Gastroesophageal sphincter (tissue), 3 donors: ENCODE measurements around the gene CAPZA2.

Experiments used
- POLR2A ChIP-seq, 2 donors: fragments of 450-650 bp; IDR thresholded peaks; one replicate each; pipeline ENCODE4 v1.6.1; 2017; ENCODE audit warnings: antibody characterized with exemption in 2 of 2, mild to moderate bottlenecking in 2 of 2, moderate library complexity in 1 of 2
- POLR2AphosphoS5 ChIP-seq: sonication (generic); formaldehyde crosslinking; IDR thresholded peaks from one replicate; pipeline ENCODE4 v1.6.1; 2017; ENCODE audit warnings: antibody characterized with exemption
- TF ChIP-seq, protein P1 (sequence below), 4 experiments: fragments of 200-600 bp in 2 of 4; fragments of 450-650 bp in 2 of 4; sonication (generic) in 1 of 4; IDR thresholded peaks; one replicate each; pipeline ENCODE4 v1.5.1; 2017 to 2019; ENCODE audit warnings: antibody characterized with exemption in 4 of 4, mild to moderate bottlenecking in 2 of 4, moderate library complexity in 2 of 4

DNA sequence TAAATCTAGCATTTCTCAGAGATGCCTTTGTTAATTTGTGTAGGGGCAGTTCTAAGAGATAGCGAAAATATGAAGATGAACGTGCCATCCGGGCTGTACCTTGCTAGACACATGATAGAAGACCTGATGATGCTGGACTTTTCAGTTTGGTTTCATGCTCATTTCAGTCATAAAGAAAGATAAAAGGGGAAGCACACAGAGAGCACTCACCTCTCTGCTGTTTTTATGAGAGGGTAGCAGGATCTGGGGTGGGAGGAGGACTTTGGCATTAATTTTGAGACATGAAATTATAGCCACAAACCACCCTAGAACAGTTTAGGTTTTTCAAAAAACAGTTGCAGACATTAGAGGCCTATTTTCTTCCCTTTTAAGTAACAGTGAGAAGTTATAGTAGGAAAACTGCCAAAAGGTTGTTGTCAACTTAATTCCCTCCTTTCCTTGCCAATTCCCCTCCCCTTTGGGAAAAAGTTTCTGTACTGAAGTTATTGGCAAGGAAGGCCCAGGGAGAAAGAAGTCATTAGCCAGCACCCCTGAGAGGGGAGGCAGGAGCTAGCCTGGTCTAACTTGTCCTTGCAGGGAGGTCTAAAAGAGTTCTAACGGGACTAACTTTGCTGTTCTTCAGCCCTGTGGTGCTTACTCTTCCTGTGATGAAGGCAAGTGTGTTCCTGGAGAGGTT lies 93.6 kb downstream of the CAPZA2 start:
- TF ChIP-seq, protein P1, sequence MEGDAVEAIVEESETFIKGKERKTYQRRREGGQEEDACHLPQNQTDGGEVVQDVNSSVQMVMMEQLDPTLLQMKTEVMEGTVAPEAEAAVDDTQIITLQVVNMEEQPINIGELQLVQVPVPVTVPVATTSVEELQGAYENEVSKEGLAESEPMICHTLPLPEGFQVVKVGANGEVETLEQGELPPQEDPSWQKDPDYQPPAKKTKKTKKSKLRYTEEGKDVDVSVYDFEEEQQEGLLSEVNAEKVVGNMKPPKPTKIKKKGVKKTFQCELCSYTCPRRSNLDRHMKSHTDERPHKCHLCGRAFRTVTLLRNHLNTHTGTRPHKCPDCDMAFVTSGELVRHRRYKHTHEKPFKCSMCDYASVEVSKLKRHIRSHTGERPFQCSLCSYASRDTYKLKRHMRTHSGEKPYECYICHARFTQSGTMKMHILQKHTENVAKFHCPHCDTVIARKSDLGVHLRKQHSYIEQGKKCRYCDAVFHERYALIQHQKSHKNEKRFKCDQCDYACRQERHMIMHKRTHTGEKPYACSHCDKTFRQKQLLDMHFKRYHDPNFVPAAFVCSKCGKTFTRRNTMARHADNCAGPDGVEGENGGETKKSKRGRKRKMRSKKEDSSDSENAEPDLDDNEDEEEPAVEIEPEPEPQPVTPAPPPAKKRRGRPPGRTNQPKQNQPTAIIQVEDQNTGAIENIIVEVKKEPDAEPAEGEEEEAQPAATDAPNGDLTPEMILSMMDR (IDR thresholded peaks at IDR 0.05): no peak
- TF ChIP-seq POLR2AphosphoS5 (no peak), POLR2A (IDR thresholded peaks at IDR 0.05) (no peak)
